Mucosa of gallbladder (tissue), 1 donor: ENCODE measurements around the gene MAP3K9. TPM values are rescaled to one million over a fixed set of nuclear protein-coding genes. Genes with fewer than 3 reads are reported as not detected.
A peak's percentile ranks its signal among the peaks of the same experiment; 100 is the strongest.
"Not testable (repeated sequence)": the region's sequence is repeated elsewhere in the genome, so short reads cannot be mapped to it uniquely, and the experiment has no call there.

Experiments used
- DNase-seq: peaks from one replicate; pipeline ENCODE4 v3.0.0-alpha.2; 2020; ENCODE audit warnings: low spot score
- total RNA-seq: library from RNA; stranded (reverse); gene quantifications from one replicate; pipeline ENCODE4 v1.2.1, GENCODE V29; 2021
- donor health status: DM: no; HTN: no; CAD: no.

Gene MAP3K9
- 9.9 TPM for total RNA-seq

DNA sequence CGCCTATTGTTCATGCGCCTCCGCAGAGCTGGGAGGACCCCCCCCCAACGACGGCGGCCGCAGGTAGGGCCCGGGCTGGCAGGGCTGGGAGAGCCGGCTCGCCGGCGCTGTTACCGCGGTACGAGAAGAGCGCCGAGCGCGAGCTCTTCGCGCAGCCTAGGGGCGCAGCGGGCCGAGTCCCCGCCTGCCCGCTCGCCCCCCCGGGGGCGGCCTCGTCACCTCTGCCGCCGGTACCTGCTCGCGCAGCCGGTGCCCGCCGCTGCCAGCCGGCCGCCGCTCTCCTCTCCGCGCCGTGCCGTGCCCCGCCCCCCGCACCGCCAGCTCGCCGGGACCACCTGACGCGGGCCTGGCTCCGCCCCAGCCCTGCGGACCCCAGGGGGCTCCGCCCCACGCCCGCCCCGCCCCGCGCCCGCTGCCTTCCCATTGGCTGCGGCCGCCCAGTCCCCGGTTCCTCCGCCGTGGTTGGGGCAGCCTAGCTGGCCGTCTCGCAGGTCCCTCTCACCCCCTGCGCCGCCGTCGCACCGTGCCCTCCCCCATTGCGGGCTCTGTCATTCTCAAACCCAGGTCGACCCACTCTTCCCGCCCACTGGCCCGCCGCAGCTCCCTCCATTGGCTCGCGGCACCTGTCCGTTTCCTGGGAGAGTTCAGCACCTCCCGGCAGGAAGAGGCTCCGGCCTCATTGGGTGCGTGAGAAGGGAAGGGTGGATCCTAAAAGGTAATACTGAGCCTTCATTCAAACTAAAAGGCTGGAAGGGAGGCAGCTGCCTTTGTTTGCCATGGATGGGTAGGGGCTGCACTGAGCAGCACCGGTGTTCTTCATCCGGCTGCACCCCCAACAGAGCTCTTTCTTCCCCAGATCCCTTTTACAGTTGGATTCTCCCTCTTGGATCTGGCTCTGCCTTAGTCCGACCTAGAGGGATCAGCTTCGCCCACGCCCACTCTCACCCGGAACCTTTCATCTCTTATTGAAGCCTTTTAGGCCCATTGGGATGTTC lies at the start of gene MAP3K9:
MAP3K9 (minus strand) TSS at position 289 of the 995 bp plus-strand sequence. CDS start 342 bp downstream, outside the sequence.
- peak; percentile 94 for DNase-seq

DNA sequence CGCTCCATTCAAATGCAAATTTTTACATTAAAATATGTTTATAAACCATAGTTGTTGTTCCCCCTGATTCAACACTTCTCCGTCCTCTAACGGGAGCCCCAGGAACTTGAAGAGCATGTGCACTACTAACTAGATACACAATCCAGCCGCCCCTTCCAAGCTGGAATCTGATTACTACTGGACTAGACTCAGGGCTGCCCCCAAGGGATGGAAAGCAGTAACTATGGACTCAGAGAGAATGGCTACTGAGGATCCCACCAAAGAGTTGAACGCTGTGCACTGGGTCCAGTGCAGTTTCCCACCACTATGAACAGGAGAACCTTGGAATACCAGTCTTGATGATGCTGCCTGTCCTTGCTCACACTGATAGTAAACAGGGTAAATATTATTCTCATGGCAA lies 49.3 kb upstream of the MAP3K9 start:
- DNase-seq: no peak

DNA sequence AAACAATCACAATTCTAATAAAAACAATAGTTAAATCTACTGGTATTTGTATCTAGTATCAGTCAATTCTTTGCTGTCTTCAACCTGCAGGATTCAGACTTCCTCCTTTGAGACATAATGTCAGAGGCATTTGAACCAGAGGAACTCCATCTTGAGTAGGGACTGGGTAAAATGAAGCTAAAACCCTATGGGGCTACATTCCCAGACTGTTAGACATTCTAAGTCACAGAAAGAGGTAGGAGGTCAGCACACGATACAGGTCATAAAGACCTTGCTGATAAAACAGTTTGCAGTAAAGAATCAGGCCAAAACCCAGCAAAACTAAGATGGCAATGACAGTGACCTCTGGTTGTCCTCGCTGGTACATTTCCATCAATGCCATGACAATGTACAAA lies 48.2 kb upstream of the MAP3K9 start:
- DNase-seq: no peak

DNA sequence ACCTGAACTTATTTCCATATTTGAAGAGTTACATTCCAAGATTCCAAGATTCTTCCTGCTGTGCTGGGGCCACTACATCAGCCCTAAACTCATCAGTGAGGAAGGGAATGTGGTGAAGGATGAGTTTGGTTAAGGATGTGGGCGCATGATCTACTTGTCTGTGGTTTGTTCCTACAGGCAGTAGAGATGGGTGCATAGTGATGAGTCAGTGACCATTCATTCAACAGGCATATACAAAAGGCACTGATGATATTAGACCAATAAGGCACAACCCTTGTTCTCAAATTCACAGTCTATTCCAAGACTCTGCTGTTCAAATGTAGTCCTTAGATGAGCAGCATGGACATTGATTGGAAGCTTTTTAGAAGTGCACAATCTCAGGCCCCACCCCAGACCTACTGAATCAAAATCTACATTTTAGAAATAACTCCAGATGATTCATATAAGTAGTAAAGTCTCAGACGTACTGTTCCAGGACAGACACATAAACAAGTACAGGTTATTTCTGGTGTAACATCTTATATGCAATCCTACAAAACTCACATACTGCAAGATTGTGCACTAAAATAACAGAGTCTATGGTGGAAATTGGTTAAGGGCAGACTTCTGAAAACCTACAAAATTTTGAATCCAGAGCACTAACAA lies 47.7 kb upstream of the MAP3K9 start:
- no peak for DNase-seq

DNA sequence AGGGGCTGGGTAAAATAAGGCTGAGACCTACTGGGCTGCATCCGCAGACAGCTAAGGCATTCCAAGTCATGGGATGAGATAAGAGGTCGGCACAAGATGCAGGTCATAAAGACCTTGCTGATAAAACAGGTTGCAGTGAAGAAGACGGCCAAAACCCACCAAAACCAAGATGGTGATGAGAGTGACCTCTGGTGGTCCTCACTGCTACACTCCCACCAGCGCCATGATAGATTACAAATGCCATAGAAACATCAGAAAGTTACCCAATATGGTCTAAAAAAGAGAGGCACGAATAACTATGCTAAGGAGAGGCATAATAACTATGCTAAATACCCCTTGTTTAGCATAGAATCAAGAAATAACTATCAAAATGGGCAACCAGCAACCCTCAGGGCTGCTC lies 46.2 kb upstream of the MAP3K9 start:
- no peak for DNase-seq

DNA sequence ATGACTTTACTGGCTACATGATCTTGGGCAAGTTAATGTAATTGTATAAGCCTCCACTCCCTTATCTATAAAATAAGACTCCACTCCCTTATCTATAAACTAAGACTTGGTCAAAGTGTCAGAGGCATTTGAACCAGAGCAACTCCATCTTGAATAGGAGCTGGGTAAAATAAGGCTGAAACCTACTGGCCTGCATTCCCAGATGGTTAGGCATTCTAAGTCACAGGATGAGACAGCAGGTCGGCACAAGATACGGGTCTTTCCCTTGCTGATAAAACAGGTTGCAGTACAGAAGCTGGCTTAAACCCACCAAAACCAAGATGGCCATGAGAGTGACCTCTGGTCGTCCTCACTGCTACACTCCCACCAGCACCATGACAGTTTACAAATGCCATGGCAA lies 44.3 kb upstream of the MAP3K9 start:
- not testable (repeated sequence) for DNase-seq

DNA sequence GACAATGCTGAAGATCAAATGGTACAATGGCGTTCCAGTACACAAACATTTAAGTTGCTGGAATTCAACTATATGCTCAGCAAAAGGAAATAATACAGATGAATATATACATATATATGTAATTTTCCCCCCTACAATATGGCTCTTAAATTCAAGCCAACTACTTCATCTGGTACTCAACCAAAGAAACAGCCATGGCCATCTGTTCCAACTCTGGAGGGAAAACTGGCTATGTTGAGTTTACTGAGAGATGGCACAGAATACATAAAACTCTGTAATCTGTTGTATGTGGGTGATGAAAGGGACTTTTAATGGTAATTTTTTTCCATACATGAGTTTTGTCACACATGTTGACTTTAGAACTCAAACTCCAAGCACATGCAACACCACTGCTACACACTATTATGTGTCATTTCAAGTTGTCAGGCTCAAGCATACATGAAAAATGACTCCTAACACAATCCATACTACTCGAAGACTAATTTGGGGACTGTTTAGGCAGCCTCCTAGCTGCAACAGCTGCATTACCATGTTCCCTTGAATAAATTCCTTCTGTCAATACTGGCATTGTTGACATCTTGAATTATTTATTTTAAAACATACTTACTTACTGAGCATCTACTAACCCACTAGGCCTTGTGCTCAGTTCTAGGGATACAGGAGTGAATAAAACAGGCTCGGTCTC lies 38.2 kb upstream of the MAP3K9 start:
- DNase-seq: no peak

DNA sequence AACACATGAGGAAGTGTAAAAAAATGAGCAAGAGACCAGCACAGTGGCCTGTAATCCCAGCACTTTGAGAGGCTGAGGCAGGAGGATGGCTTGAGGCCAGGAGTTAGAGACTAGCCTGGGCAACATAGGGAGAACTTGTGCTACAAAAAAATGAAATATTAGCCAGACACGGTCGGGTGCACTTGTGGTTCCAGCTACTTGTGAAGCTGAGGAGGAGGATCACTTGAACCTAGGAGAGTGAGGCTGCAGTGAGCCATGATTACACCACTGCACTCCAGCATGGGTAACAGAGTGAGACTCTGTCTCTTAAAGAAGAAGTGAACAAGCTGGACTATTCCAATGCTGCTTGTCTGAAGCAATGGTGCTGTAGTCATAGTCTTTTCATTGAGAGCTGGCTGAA lies 36.3 kb upstream of the MAP3K9 start:
- DNase-seq: no peak

DNA sequence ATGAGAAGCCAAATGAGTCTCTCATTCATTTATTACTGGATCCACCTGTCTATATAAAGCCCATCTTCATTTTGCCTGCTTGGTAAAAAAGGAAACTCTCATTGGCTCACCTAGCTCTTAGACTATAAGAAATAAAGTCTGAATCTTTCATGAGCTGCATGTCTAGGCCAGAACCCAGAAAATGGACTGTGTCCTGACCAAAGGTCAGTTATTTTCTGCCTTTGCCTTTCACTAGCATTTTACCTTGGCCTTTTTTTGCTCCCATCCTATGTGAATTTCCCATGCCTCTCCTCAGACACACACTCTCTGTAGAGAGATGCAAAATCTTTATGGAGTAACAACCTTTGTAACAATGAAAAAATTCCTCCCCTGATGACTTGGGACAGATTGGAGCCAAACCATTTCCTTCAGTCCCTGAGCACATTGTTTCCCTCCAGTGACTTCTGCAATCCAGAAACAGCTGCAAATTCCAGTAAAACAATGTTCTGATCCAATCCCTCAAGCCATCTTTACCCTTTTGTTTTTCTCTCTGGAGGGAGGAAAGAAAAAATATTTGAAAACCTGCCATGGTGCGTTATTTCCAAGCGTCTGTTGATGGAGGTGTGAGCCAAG lies 33.6 kb upstream of the MAP3K9 start:
- no peak for DNase-seq

DNA sequence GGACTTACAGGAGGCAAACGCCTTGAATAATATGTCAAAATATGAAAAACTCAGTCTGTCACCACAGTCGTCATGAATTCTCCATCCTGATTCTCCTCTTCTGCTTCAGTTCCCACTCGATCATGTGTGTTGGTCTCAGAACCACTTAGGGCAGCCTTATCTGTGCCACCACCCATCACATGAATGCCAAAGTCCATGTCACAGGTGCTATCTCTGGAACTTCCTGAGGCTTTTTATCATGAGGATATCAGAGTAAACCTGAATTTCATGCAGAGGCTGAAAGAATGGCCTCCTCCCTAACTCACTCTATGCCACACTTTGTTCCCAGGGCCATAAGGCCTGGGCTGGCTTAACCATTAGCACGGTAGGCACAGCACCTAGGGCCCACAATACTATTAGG lies 28.8 kb upstream of the MAP3K9 start:
- peak; percentile 53 for DNase-seq

DNA sequence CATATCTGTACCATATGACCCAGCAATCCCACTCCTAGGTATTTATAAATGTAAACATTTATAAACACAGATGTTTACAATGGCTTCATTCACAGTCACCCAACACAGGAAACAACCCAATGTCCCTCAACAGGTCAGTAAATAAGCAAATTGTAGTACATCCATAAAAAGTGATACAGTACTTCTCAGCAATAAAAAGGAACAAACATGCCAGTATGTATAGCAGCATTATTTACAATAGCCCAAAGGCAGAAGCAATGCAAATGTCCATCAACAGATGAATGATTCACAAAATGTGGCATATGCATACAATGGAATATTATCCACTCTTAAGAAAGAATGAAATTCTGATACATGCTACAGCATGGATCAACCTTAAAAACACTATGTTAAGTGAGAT lies 27.6 kb upstream of the MAP3K9 start:
- DNase-seq: no peak

DNA sequence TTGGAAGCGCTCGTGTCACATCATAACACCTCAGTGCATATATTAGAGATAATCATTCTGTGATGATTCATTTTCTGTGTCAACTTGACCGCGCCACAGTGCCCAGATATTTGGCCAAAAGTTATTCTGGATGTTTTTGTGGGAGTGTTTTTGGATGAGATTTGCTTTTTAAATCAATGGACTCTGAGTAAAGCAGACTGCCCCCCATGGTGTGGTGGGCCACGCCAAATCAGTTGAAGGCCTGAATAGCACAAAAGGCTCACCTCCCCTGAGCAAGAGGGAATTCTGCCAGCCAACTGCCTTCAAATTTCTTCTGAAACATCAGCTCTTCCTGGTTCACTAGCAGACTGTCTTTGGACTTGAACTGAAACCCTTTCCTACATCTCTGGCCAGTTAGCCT lies 24.6 kb upstream of the MAP3K9 start:
- DNase-seq: no peak

DNA sequence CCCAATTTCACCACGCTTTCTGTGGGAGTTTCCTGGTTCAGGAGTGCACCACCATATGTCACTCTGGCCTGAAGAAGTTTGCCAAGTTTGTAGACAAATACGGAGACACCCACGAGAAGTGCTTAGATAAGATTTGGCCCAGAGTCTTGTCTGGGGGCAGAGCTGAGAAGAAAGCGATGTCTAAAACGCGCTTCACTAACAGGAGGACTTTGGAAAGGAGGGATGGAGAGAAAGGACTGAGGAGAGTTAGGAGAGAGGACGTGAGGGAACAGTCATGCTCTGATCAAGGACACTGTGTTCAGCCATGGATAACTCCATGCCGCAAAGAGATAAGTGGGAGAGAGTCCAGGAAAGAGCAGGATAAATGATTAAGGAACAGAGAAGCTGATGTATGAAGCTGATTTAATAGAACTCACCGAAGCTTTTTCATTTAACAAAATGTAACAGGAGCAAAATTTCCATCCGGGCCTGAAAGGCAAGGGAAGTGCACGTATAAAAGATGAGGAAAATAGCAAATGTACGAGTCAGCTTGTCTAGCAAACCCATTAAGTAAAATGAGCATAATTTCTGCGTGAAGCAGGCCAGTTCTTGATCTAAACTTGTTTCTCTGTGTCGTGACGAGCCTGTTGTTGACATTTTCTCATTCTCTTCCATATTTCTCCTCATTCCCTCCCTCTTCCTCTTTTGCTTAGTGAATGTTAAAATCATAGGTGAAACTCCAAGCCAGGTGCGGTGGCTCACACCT lies 23.4 kb upstream of the MAP3K9 start:
- no peak for DNase-seq

DNA sequence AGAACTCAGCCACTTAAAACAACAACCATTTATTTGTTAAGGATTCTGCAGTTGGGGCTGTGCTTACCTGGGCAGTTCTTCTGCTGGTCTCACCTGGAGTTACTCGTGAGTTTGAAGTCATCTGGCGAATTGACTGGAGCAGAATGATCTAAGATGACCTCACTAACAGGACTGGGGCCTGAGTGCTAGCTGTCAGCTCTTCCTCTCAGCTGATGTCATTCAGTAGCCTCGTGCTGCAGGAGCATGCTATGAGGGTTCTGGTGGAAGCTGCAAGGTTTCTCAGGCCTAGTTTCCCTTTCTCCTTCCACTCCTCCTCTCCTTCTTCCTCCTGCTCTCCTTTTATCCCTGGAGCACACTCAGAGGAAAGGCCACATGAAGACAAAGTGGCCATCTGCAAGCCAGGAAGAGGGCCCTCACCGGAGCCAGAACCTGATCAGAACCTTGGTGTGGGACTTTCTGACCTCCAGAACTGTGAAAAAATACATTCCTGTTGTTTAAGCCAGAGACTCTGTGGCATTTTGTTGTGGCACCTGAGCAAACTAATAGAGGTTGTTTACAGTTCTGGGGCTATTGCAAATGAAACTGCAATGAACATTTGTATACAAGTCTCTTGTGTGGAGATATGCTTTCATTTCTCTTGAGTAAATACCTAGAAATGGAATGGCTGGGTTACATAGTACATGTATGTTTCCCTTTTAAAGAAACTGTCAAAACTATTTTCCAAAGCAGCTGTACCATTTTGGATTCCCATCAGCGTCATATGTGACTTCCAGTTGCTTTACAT lies 21.9 kb upstream of the MAP3K9 start:
- DNase-seq: no peak

DNA sequence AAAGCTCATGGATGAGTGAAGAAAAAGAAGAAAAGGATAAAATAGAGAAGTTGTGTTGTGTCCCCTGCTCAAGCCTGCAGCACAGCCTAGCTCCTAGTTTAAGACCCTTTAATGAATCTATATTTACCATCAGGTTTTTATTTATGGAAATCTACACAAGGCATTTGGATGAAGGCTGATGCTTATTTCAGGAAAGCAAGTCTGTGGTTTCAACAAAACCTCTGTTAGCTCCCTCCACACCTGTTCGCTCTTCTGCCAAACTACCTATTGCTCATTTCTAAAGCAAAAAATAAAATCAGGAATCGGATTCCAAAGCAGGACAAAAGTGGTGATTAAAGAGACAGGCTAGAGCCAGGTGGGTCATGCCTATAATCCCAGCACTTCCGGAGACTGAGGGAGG lies 18.9 kb upstream of the MAP3K9 start:
- DNase-seq: no peak

DNA sequence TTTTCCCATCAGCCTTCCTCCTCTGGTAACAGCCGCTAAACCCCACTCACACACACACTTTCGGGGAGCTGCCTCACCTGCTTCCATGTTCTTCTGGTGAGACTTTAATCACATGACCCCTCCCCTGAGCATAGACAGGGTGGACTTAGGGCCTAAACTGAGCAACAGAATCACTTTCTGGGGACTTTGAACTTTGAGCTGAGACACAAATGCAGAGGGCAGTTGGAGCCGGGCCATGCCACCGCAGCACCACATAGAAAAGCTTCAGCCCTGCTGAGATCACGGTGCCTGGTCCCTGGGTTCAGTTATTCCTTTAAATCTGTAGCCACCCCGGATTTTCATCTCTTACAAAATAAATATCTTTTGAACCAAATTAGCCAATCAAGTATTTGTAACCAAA lies 18.4 kb upstream of the MAP3K9 start:
- DNase-seq: peak; percentile 81

DNA sequence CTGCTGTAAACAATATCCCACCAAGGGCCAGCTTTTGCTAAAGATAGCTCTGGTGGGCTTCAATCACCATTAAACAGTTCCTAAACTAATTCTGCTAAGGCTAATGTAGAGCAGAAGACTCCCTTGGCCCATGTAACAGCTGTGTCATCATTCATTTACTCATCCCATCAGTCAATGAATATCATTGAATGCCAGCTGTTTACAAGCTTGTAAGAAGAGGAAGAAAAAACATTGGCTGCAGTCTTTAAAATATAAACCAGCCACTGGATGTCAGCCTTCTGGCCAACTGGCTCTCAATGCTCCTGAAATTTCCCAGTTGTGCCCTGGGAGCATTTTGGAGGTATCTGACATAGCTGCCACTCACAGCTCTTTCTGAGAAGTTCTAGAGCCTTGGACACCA lies 18.0 kb upstream of the MAP3K9 start:
- DNase-seq: no peak

DNA sequence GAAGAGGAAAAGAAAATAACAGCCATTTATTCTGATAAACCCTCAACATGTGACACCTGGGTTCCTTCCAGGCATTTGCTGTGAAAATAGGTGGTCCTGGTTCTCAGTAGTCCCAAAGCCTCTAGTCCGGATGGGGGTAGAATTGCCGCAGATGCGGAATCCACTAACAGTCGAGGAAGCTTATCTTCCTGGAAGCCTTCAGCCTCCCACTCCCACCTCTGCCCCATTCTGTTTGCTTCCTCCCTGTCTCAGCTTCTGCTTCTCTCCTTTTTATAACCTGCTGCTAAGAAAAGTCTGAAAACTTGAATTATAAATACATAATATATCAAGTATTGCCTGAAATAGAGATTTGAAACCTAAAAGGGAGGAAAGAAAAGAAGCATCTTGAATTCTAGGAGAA lies 14.0 kb upstream of the MAP3K9 start:
- no peak for DNase-seq

DNA sequence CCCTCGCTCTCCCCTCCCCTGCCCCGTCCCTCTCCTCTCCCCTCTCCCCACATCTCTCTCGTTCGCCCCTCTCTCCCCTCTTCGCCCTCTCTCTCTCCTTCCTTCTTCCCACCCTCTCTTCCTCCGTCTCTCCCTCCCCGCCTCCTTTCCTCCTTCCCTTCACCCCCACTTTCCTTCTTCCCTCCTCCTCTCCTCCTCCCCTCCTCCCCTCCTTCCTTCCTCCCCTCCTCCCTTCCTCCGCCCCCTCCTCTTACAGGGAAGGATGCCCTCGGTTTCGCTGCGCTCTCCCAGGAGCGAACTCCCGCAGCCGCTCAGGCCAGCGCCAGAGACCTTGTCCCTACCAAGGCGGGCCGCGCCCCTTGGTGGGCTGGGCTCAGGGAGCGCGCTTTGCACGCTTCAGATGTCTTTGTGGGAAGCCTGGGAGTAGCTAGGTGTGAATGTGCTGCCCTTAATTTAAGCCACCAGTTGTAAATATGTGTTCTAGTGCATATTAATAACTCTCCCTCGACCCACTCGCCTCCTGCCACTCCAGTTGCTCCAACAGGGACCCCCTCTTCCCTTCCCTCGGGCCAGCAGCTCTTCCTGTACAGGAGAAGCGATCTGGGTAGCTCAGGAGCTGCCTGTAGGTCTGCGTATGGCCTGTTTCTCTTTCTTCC lies 13.3 kb upstream of the MAP3K9 start:
- DNase-seq: peak; percentile 19
